Activated CD4-positive, alpha-beta T cell treated with anti-CD3 and anti-CD28 coated beads, Interleukin-2, Interleukin-6, amounts not matched to agents 100 ng/mL and 50 ng/mL, durations not matched to agents 16 hours and 8 hours (primary cell): ENCODE measurements around the gene THSD4.

Source experiments
- DNase-seq: peaks from one replicate; pipeline ENCODE4 v3.0.0-alpha.2; 2020

THSD4 gene

GRCh38 chr15:71565631-71566160 is 450.4 kb downstream of the THSD4 start:
- no peak for DNase-seq

GRCh38 chr15:71566226-71566625 is 451.0 kb downstream of the THSD4 start:
- no peak for DNase-seq

- no peak for DNase-seq
Observed at GRCh38 chr15:71567173-71567572, 451.9 kb downstream of the THSD4 start.

GRCh38 chr15:71568227-71568626 is 453.0 kb downstream of the THSD4 start:
- DNase-seq: no peak

GRCh38 chr15:71570736-71571135 is 455.5 kb downstream of the THSD4 start:
- no peak for DNase-seq

- no peak for DNase-seq
Observed at GRCh38 chr15:71571641-71572040, 456.4 kb downstream of the THSD4 start.

GRCh38 chr15:71572452-71573053 is 457.3 kb downstream of the THSD4 start:
- no peak for DNase-seq

- DNase-seq: no peak
Observed at GRCh38 chr15:71573599-71573998, 458.3 kb downstream of the THSD4 start.

GRCh38 chr15:71575474-71576045 is 460.3 kb downstream of the THSD4 start:
- peak; percentile 8 for DNase-seq

- no peak for DNase-seq
Observed at GRCh38 chr15:71577071-71577470, 461.8 kb downstream of the THSD4 start.

GRCh38 chr15:71581398-71581930 is 466.2 kb downstream of the THSD4 start:
- no peak for DNase-seq

GRCh38 chr15:71585159-71585558 is 469.9 kb downstream of the THSD4 start:
- no peak for DNase-seq

GRCh38 chr15:71586463-71586862 is 471.2 kb downstream of the THSD4 start:
- DNase-seq: no peak

- DNase-seq: no peak
Observed at GRCh38 chr15:71588746-71589145, 473.5 kb downstream of the THSD4 start.

- no peak for DNase-seq
Observed at GRCh38 chr15:71591057-71591456, 475.8 kb downstream of the THSD4 start.

- no peak for DNase-seq
Observed at GRCh38 chr15:71592203-71592602, 476.9 kb downstream of the THSD4 start.

- no peak for DNase-seq
Observed at GRCh38 chr15:71595846-71596553, 480.7 kb downstream of the THSD4 start.

GRCh38 chr15:71596672-71597071 is 481.4 kb downstream of the THSD4 start:
- DNase-seq: no peak

GRCh38 chr15:71597126-71597525 is 481.9 kb downstream of the THSD4 start:
- no peak for DNase-seq

- DNase-seq: no peak
Observed at GRCh38 chr15:71597637-71598036, 482.4 kb downstream of the THSD4 start.

GRCh38 chr15:71598741-71599140 is 483.5 kb downstream of the THSD4 start:
- no peak for DNase-seq

GRCh38 chr15:71599418-71600151 is 484.3 kb downstream of the THSD4 start:
- no peak for DNase-seq

GRCh38 chr15:71600237-71600636 is 485.0 kb downstream of the THSD4 start:
- no peak for DNase-seq
